ENCODE measurements around the gene NFKBIE. TPM values are rescaled to one million over a fixed set of nuclear protein-coding genes. Genes with fewer than 3 reads are reported as not detected.

Gene NFKBIE
- total and polyA plus RNA-seq, 2 experiments from 2014 or later, result 12.5 to 34.2 TPM

DNA sequence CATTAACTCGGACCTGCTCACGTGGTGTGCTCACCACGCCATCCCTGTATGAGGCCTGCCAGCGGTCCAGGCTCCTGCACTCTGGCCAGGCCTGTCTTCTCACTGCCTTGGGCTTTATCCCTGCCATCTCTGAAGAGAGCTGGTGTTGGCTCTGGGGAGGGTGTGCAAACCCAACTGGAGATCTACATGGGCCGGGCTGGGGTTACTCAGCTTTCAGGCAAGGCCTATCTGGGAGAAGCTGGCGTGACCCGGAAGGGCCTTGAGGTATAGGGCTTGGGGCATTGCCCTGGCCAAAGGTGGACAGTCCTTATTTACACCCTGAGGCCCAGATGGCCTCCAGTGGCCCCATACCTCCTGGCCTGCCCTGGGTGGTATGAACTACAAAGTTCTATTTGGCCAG is 36.9 kb downstream of the NFKBIE start:
- no peak for DNase-seq (ENCODE audit: low read depth in 1 of 2, low spot score in 1 of 2)
- TF ChIP-seq, protein P1, sequence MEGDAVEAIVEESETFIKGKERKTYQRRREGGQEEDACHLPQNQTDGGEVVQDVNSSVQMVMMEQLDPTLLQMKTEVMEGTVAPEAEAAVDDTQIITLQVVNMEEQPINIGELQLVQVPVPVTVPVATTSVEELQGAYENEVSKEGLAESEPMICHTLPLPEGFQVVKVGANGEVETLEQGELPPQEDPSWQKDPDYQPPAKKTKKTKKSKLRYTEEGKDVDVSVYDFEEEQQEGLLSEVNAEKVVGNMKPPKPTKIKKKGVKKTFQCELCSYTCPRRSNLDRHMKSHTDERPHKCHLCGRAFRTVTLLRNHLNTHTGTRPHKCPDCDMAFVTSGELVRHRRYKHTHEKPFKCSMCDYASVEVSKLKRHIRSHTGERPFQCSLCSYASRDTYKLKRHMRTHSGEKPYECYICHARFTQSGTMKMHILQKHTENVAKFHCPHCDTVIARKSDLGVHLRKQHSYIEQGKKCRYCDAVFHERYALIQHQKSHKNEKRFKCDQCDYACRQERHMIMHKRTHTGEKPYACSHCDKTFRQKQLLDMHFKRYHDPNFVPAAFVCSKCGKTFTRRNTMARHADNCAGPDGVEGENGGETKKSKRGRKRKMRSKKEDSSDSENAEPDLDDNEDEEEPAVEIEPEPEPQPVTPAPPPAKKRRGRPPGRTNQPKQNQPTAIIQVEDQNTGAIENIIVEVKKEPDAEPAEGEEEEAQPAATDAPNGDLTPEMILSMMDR (IDR thresholded peaks at IDR 0.05; ENCODE audit: low read depth, low read length), result no peak
- Histone ChIP-seq H3K4me3 (no peak overlapping the region), H3K4me1 (ENCODE audit: low read depth) (peaks cover 36% of the 10 kb centered on the region), H3K27me3 (no peaks in the 10 kb centered on the region), H3K27ac (no peak overlapping the region), H3K9me3 (ENCODE audit: low read depth) (no peaks in the 10 kb centered on the region), H3K36me3 (peaks cover 15% of the 10 kb centered on the region)

DNA sequence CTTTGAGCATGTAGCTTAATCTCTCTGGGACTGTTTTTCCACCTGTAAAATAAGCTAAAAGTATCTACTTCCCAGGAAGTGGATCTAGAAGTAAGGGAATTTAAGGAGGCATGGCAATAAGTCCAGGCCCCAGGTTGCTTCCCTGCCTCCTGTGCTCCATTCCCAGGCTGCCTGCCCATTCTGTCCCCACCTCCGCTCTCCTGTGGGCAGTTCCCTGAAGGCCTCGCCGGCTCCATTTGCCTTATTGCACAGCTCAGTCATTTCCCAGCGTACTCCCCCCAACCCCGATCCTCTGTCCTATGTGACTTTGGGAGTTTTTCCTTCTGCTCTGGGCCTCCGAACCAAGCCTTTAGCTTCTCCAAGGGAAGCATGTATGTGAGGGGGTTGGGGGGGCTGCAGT is 37.3 kb downstream of the NFKBIE start:
- H3K4me3 ChIP-seq, result no peak overlapping the region
- peak overlapping the region; percentile 85 for H3K27ac ChIP-seq
- no peaks in the 10 kb centered on the region for H3K27me3 ChIP-seq
- peaks cover 36% of the 10 kb centered on the region for H3K4me1 ChIP-seq (ENCODE audit: low read depth)
- TF ChIP-seq, protein P1 (IDR thresholded peaks at IDR 0.05; ENCODE audit: low read depth, low read length), result no peak
- no peaks in the 10 kb centered on the region for H3K9me3 ChIP-seq (ENCODE audit: low read depth)
- peaks cover 14% of the 10 kb centered on the region for H3K36me3 ChIP-seq
- no peak for DNase-seq (ENCODE audit: low read depth in 1 of 2, low spot score in 1 of 2)

- Histone ChIP-seq H3K4me1 (ENCODE audit: low read depth) (peaks cover 36% of the 10 kb centered on the region), H3K27me3 (no peaks in the 10 kb centered on the region), H3K9me3 (ENCODE audit: low read depth) (no peaks in the 10 kb centered on the region), H3K4me3 (no peak overlapping the region), H3K27ac (peak overlapping the region; percentile 85), H3K36me3 (peaks cover 8% of the 10 kb centered on the region)
- TF ChIP-seq, protein P1 (IDR thresholded peaks at IDR 0.05; ENCODE audit: low read depth, low read length), result no peak
- DNase-seq (ENCODE audit: low read depth in 1 of 2, low spot score in 1 of 2), result no peak
These were observed 38.1 kb downstream of the NFKBIE start for GRCh38 chr6:44227148-44227793.

DNA sequence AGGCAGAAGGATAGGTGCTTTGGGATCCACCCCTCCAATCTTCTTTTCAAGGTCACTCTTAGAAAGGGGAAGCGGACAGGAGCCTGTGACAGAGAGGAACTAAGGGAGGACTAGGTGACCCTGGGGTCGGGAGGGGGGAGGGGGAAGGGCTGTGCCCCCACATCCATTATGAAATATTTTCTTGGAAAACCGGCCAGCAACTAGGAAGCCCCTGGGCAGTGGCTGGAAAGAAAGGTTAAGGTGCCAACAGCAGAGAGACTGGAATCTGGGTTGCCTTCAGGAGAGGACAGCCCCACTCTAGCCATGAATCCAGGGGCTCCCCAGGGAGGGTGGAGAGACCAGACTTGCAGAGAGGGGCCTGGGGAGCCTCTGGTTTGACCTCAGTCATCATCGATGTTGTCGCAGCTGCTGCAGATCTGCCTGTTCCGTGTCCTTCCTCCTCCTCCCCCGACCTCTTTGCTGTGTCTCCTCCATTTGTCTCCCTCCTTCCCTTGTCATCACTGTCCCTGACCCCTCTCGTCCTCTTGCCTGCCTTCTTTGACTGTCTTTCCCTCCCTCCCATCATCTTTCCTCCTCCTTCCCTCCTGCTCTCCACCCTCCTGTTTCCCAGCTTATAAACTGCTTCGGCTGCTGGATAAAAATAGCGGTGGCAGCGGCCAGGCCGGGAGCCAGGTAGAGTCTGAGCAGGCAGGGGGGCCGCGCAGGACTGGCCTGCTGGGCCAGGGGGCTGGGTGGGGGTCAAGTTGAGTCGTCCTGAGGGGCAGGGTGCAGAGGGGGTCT is 38.8 kb downstream of the NFKBIE start:
- peaks cover 4% of the 10 kb centered on the region for H3K36me3 ChIP-seq
- H3K4me3 ChIP-seq, result no peak overlapping the region
- peak in 1 of 2 donors; percentile 54 for DNase-seq (ENCODE audit: low read depth in 1 of 2, low spot score in 1 of 2)
- H3K9me3 ChIP-seq (ENCODE audit: low read depth), result no peaks in the 10 kb centered on the region
- H3K27ac ChIP-seq, result peak overlapping the region; percentile 85
- no peaks in the 10 kb centered on the region for H3K27me3 ChIP-seq
- TF ChIP-seq, protein P1 (IDR thresholded peaks at IDR 0.05; ENCODE audit: low read depth, low read length), result no peak
- peaks cover 36% of the 10 kb centered on the region for H3K4me1 ChIP-seq (ENCODE audit: low read depth)

DNA sequence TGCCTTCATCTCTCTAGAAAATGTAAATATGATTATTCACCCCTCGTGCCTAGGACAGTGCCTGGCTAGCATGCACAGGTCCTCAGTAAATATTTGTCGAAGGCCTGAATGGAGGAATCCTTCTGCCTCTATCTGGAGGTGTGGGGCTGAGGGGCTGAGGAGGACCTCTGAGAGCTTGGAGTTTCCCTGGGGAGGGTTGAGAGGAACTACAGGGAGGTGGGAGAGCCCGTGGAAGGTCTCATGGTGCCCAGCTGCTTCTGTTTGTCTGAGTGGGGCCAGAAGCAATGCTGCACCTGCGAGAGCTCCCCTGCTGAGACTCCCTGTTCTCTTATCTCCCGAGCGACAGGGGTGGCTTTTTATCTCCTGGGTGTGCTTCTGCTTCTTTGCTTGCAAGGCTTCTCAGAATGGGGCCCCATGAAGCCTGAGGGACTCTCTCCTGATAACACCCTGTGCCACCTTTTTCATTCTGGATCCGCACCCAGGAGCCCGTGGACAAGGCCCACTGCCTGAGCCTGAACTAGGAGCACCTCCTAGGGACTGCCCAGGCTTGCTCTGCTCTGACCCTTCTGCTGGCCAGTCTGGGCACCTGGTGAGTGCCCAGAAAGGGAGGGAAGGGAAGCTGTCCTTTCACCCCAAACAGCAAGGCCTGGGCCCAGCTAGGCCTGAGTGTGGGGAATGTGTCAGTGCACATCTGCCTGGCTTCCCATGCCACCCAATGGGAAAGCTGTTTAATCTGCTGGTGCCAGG is 39.6 kb downstream of the NFKBIE start:
- no peaks in the 10 kb centered on the region for H3K9me3 ChIP-seq (ENCODE audit: low read depth)
- no peak overlapping the region for H3K4me3 ChIP-seq
- peaks cover 36% of the 10 kb centered on the region for H3K4me1 ChIP-seq (ENCODE audit: low read depth)
- peaks cover 1% of the 10 kb centered on the region for H3K36me3 ChIP-seq
- H3K27ac ChIP-seq, result peak overlapping the region; percentile 85
- no peak for DNase-seq (ENCODE audit: low read depth in 1 of 2, low spot score in 1 of 2)
- H3K27me3 ChIP-seq, result no peaks in the 10 kb centered on the region
- TF ChIP-seq, protein P1 (IDR thresholded peaks at IDR 0.05; ENCODE audit: low read depth, low read length), result no peak
